C4-2B (cell line): Measurements from ENCODE around the gene DNAH8.

Experiments used
- CTCF ChIP-seq: fragments of 450-650 bp; conservative IDR thresholded peaks from 2 replicates; pipeline ENCODE4 v1.5.1; 2017; ENCODE audit warnings: mild to moderate bottlenecking
- ZFX ChIP-seq: fragments of 450-650 bp; IDR thresholded peaks from 2 replicates; pipeline ENCODE4 v1.6.1; 2017

- no peak for TF ChIP-seq CTCF
- no peak for TF ChIP-seq ZFX
These were observed 219.9 kb downstream of the DNAH8 start for GRCh38 chr6:38935051-38935450.
